Measurements from ENCODE around the gene NETO2. TPM values are rescaled to one million over a fixed set of nuclear protein-coding genes. Genes with fewer than 3 reads are reported as not detected.

Gene NETO2
- total and polyA plus RNA-seq, 2 of the 13 experiments (the other 11 are each of a cell fraction or from before 2014, with no cell fraction given) = 8.2 to 13.5 TPM

- TF ChIP-seq REST (IDR thresholded peaks at IDR 0.05; ENCODE audit: borderline replicate concordance in 1 of 2, low read depth in 1 of 2, low read length in 2 of 2) (no peak), CBX1 (IDR thresholded peaks at IDR 0.05; ENCODE audit: low read depth) (no peak), U2AF2 (IDR thresholded peaks at IDR 0.05; ENCODE audit: low read depth, low read length) (no peak), ZNF629 (CRISPR knock-in tag; conservative IDR thresholded peaks at IDR 0.05) (no peak), ZNF687 (CRISPR knock-in tag; IDR thresholded peaks at IDR 0.05) (no peak), TBP (CRISPR knock-in tag; IDR thresholded peaks at IDR 0.05) (no peak), ZNF382 (CRISPR knock-in tag; IDR thresholded peaks at IDR 0.05; ENCODE audit: borderline replicate concordance) (no peak), KLF16 (CRISPR knock-in tag; IDR thresholded peaks at IDR 0.05) (no peak), CENPBD1 (CRISPR knock-in tag; IDR thresholded peaks at IDR 0.05; ENCODE audit: borderline replicate concordance, low read depth) (no peak), ZNF615 (CRISPR knock-in tag; IDR thresholded peaks at IDR 0.05; ENCODE audit: borderline replicate concordance) (no peak)
Measured at GRCh38 chr16:47033176-47033575, 110.6 kb downstream of the NETO2 start (continued).

All from HepG2 (cell line).